ENCODE results near the gene CASD1. TPM values are rescaled to one million over a fixed set of nuclear protein-coding genes. Genes with fewer than 3 reads are reported as not detected.

The CASD1 gene
- total RNA-seq, 1 experiment from 2014 or later: 9.2 TPM

DNA sequence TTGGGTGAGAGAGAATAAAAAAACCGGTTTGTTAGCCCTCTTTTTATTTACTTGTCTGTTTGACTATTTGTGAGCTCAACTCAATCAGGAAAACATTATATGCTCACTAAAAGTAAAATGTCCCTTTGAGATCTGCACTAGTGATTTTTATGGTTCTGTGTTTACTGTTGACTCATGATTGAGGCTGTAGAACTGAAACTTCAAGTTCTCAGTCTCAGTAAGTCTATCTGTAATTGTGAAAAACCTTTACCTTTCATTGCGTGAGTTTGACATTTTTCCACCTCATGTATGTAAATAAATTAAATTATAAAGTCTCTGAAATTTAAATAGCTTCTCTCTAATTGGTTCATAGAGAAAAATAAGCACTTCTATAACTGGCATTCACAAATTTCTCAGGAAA lies 17.0 kb upstream of the CASD1 start:
- intact Hi-C loops (cut with micrococcal nuclease; ENCODE audit: unreplicated experiment): no loop called here
- no peaks in the 10 kb centered on the region for H3K36me3 Mint-ChIP-seq (ENCODE audit: insufficient read depth, unreplicated experiment)
- H3K27me3 Mint-ChIP-seq (ENCODE audit: unreplicated experiment): no peaks in the 10 kb centered on the region
- H3K4me3 Mint-ChIP-seq (ENCODE audit: low read depth, unreplicated experiment): no peak overlapping the region
- DNase-seq: no peak
- CTCF ChIA-PET: interaction anchor here (0.6 to 0.7 kb wide), 3 partner anchors 39 to 1340 kb away, joined by 3 to 5 read pairs (median 4); no protein-coding TSS in a partner anchor
- no peak overlapping the region for H3K27ac Mint-ChIP-seq (ENCODE audit: unreplicated experiment)
- no TSS peak for BruUV-seq (replicated peaks)
- no peak for TF ChIP-seq CTCF (IDR thresholded peaks at IDR 0.05; ENCODE audit: unreplicated experiment)
- H3K9me3 Mint-ChIP-seq (ENCODE audit: low read depth, unreplicated experiment): peaks cover 2% of the 10 kb centered on the region
- H3K4me1 Mint-ChIP-seq (ENCODE audit: low read depth, unreplicated experiment): no peaks in the 10 kb centered on the region

GRCh38 chr7:94497874-94498670 lies 11.5 kb upstream of the CASD1 start:
- H3K36me3 Mint-ChIP-seq (ENCODE audit: insufficient read depth, unreplicated experiment): no peaks in the 10 kb centered on the region
- no TSS peak for BruUV-seq (replicated peaks)
- no peak for DNase-seq
- H3K27ac Mint-ChIP-seq (ENCODE audit: unreplicated experiment): no peak overlapping the region
- intact Hi-C loops (cut with micrococcal nuclease; ENCODE audit: unreplicated experiment): no loop called here
- no peaks in the 10 kb centered on the region for H3K4me1 Mint-ChIP-seq (ENCODE audit: low read depth, unreplicated experiment)
- H3K4me3 Mint-ChIP-seq (ENCODE audit: low read depth, unreplicated experiment): no peak overlapping the region
- no peaks in the 10 kb centered on the region for H3K9me3 Mint-ChIP-seq (ENCODE audit: low read depth, unreplicated experiment)
- CTCF ChIA-PET: no interaction called here
- TF ChIP-seq CTCF (IDR thresholded peaks at IDR 0.05; ENCODE audit: unreplicated experiment): no peak
- no peaks in the 10 kb centered on the region for H3K27me3 Mint-ChIP-seq (ENCODE audit: unreplicated experiment)

- H3K4me1 Mint-ChIP-seq (ENCODE audit: low read depth, unreplicated experiment): no peaks in the 10 kb centered on the region
Measured at GRCh38 chr7:94498918-94499317, 10.7 kb upstream of the CASD1 start.

GRCh38 chr7:94507462-94507861 lies 2.1 kb upstream of the CASD1 start:
- H3K27ac Mint-ChIP-seq (ENCODE audit: unreplicated experiment): no peak overlapping the region
- H3K36me3 Mint-ChIP-seq (ENCODE audit: insufficient read depth, unreplicated experiment): peaks cover 18% of the 10 kb centered on the region
- no peak for DNase-seq
- intact Hi-C loops (cut with micrococcal nuclease; ENCODE audit: unreplicated experiment): no loop called here
- no peak overlapping the region for H3K4me3 Mint-ChIP-seq (ENCODE audit: low read depth, unreplicated experiment)
- BruUV-seq (replicated peaks): no TSS peak
- H3K9me3 Mint-ChIP-seq (ENCODE audit: low read depth, unreplicated experiment): no peaks in the 10 kb centered on the region
- CTCF ChIA-PET: no interaction called here
- peaks cover 6% of the 10 kb centered on the region for H3K4me1 Mint-ChIP-seq (ENCODE audit: low read depth, unreplicated experiment)
- TF ChIP-seq CTCF (IDR thresholded peaks at IDR 0.05; ENCODE audit: unreplicated experiment): no peak
- no peaks in the 10 kb centered on the region for H3K27me3 Mint-ChIP-seq (ENCODE audit: unreplicated experiment)

More at GRCh38 chr7:94498918-94499317, 10.7 kb upstream of the CASD1 start:
- no peak for DNase-seq
- no peaks in the 10 kb centered on the region for H3K9me3 Mint-ChIP-seq (ENCODE audit: low read depth, unreplicated experiment)
- BruUV-seq (replicated peaks): no TSS peak
- H3K36me3 Mint-ChIP-seq (ENCODE audit: insufficient read depth, unreplicated experiment): no peaks in the 10 kb centered on the region
- H3K27me3 Mint-ChIP-seq (ENCODE audit: unreplicated experiment): no peaks in the 10 kb centered on the region
- intact Hi-C loops (cut with micrococcal nuclease; ENCODE audit: unreplicated experiment): no loop called here
- H3K27ac Mint-ChIP-seq (ENCODE audit: unreplicated experiment): no peak overlapping the region
- CTCF ChIA-PET: no interaction called here
- no peak for TF ChIP-seq CTCF (IDR thresholded peaks at IDR 0.05; ENCODE audit: unreplicated experiment)
- H3K4me3 Mint-ChIP-seq (ENCODE audit: low read depth, unreplicated experiment): no peak overlapping the region
